ENCODE data around the gene SLC49A4.

SLC49A4 gene

DNA sequence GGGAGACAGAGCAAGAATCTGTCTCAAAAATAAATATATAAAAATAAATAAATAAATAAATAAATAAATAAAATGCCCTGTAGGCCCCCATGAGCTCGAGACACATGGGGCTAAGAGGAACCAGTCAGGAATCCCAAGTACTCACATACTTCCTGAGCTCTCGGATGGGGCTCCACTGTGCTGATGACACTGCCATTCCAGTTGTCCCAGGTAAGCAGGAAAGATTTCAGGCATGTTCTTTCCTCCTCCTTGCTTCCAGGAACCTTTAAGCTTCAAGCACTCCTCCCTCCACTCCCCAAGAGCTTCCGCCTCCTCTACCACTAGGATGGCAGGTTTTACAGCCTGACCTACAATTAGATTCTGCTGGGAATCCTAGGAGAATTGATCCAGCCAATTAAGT is 113.4 kb downstream of the SLC49A4 start:
- Histone ChIP-seq H3K9me3 (ENCODE audit: control insufficient read depth, insufficient read depth, low read depth, low read length) (no peaks in the 10 kb centered on the region), H3K27ac (ENCODE audit: extremely low read depth, low read depth, low read length) (no peak overlapping the region), H3K36me3 (ENCODE audit: control insufficient read depth in 2 of 2, insufficient read depth in 1 of 2, low read length in 2 of 2) (no peaks in the 10 kb centered on the region), H3K4me3 (ENCODE audit: low read depth, low read length) (no peak overlapping the region), H3K4me1 (ENCODE audit: control insufficient read depth, insufficient read depth, low read length) (no peaks in the 10 kb centered on the region)
- POLR2A ChIA-PET, result no interaction called here
- TF ChIP-seq ZNF426 (tag by site-specific recombination; IDR thresholded peaks at IDR 0.05) (peak; percentile 16; the same call in 1 of the 2 replicates), ZNF223 (tag by site-specific recombination; IDR thresholded peaks at IDR 0.05) (no peak)
- CTCF ChIA-PET, result no interaction called here

GRCh38 chr3:122911901-122912300 is 117.0 kb downstream of the SLC49A4 start:
- no peak overlapping the region for H3K4me3 ChIP-seq (ENCODE audit: low read depth, low read length)
- ChIA-PET POLR2A (no interaction called here), CTCF (no interaction called here)
- no peaks in the 10 kb centered on the region for H3K36me3 ChIP-seq (ENCODE audit: control insufficient read depth in 2 of 2, insufficient read depth in 1 of 2, low read length in 2 of 2)
- TF ChIP-seq ZNF624 (tag by site-specific recombination; IDR thresholded peaks at IDR 0.05) (no peak), ZNF558 (tag by site-specific recombination; IDR thresholded peaks at IDR 0.05) (no peak), EGR2 (tag by site-specific recombination; IDR thresholded peaks at IDR 0.05; ENCODE audit: low read depth) (no peak), ZNF701 (tag by site-specific recombination; IDR thresholded peaks at IDR 0.05) (no peak), YY2 (tag by site-specific recombination; IDR thresholded peaks at IDR 0.05) (no peak), ZNF654 (tag by site-specific recombination; IDR thresholded peaks at IDR 0.05; ENCODE audit: low read depth) (no peak), ZFHX2 (tag by site-specific recombination; conservative IDR thresholded peaks at IDR 0.05) (no peak), WT1 (tag by site-specific recombination; IDR thresholded peaks at IDR 0.05) (no peak), MZF1 (tag by site-specific recombination; IDR thresholded peaks at IDR 0.05; ENCODE audit: borderline replicate concordance) (no peak), ZNF133 (tag by site-specific recombination; IDR thresholded peaks at IDR 0.05) (no peak), KLF9 (tag by site-specific recombination; IDR thresholded peaks at IDR 0.05; ENCODE audit: low read depth) (no peak), ZBTB48 (tag by site-specific recombination; IDR thresholded peaks at IDR 0.05) (no peak), ZBTB7A (tag by site-specific recombination; IDR thresholded peaks at IDR 0.05; ENCODE audit: low read depth) (no peak), ZNF621 (tag by site-specific recombination; IDR thresholded peaks at IDR 0.05) (no peak)
- TF ChIP-seq, protein P1, sequence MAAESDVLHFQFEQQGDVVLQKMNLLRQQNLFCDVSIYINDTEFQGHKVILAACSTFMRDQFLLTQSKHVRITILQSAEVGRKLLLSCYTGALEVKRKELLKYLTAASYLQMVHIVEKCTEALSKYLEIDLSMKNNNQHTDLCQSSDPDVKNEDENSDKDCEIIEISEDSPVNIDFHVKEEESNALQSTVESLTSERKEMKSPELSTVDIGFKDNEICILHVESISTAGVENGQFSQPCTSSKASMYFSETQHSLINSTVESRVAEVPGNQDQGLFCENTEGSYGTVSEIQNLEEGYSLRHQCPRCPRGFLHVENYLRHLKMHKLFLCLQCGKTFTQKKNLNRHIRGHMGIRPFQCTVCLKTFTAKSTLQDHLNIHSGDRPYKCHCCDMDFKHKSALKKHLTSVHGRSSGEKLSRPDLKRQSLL (tag by site-specific recombination; IDR thresholded peaks at IDR 0.05), result no peak
- TF ChIP-seq, protein P2, sequence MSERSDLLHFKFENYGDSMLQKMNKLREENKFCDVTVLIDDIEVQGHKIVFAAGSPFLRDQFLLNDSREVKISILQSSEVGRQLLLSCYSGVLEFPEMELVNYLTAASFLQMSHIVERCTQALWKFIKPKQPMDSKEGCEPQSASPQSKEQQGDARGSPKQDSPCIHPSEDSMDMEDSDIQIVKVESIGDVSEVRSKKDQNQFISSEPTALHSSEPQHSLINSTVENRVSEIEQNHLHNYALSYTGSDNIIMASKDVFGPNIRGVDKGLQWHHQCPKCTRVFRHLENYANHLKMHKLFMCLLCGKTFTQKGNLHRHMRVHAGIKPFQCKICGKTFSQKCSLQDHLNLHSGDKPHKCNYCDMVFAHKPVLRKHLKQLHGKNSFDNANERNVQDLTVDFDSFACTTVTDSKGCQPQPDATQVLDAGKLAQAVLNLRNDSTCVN (tag by site-specific recombination; optimal IDR thresholded peaks at IDR 0.05), result no peak
- H3K9me3 ChIP-seq (ENCODE audit: control insufficient read depth, insufficient read depth, low read depth, low read length), result no peaks in the 10 kb centered on the region
- H3K4me1 ChIP-seq (ENCODE audit: control insufficient read depth, insufficient read depth, low read length), result no peaks in the 10 kb centered on the region
- no peak overlapping the region for H3K27ac ChIP-seq (ENCODE audit: extremely low read depth, low read depth, low read length)

GRCh38 chr3:122912772-122913538 is 118.1 kb downstream of the SLC49A4 start:
- Histone ChIP-seq H3K9me3 (ENCODE audit: control insufficient read depth, insufficient read depth, low read depth, low read length) (no peaks in the 10 kb centered on the region), H3K4me3 (ENCODE audit: low read depth, low read length) (no peak overlapping the region), H3K4me1 (ENCODE audit: control insufficient read depth, insufficient read depth, low read length) (no peaks in the 10 kb centered on the region), H3K27ac (ENCODE audit: extremely low read depth, low read depth, low read length) (no peak overlapping the region), H3K36me3 (ENCODE audit: control insufficient read depth in 2 of 2, insufficient read depth in 1 of 2, low read length in 2 of 2) (no peaks in the 10 kb centered on the region)
- CTCF ChIA-PET, result no interaction called here
- POLR2A ChIA-PET, result no interaction called here
- no peak for TF ChIP-seq ZNF19 (tag by site-specific recombination; IDR thresholded peaks at IDR 0.05; ENCODE audit: low read depth)
- TF ChIP-seq ZNF274 (IDR thresholded peaks at IDR 0.05; ENCODE audit: low read length), result no peak
- TF ChIP-seq ZNF274 (tag by site-specific recombination; IDR thresholded peaks at IDR 0.05; ENCODE audit: borderline replicate concordance), result no peak
- no peak for TF ChIP-seq ZNF664 (tag by site-specific recombination; IDR thresholded peaks at IDR 0.05)
- no peak for TF ChIP-seq ZNF202 (tag by site-specific recombination; IDR thresholded peaks at IDR 0.05; ENCODE audit: borderline replicate concordance)
- no peak for TF ChIP-seq ZNF423 (tag by site-specific recombination; IDR thresholded peaks at IDR 0.05)
- TF ChIP-seq ZNF692 (tag by site-specific recombination; IDR thresholded peaks at IDR 0.05), result no peak
- TF ChIP-seq ZSCAN16 (tag by site-specific recombination; IDR thresholded peaks at IDR 0.05), result no peak
- no peak for TF ChIP-seq ZFP3 (tag by site-specific recombination; IDR thresholded peaks at IDR 0.05; ENCODE audit: low read depth)
- no peak for TF ChIP-seq ZNF174 (tag by site-specific recombination; IDR thresholded peaks at IDR 0.05)
- no peak for TF ChIP-seq ZNF629 (tag by site-specific recombination; IDR thresholded peaks at IDR 0.05)
- no peak for TF ChIP-seq EGR2 (tag by site-specific recombination; IDR thresholded peaks at IDR 0.05; ENCODE audit: low read depth)
- no peak for TF ChIP-seq ZNF488 (tag by site-specific recombination; IDR thresholded peaks at IDR 0.05)
